Neural crest cell (in vitro differentiated cells): Measurements from ENCODE around the gene RNF212. TPM values are rescaled to one million over a fixed set of nuclear protein-coding genes. Genes with fewer than 3 reads are reported as not detected.
A peak's percentile ranks its signal among the peaks of the same experiment; 100 is the strongest.

Experiments used
- DNase-seq: peaks from one replicate; pipeline ENCODE4 v3.0.0; 2021; ENCODE audit warnings: low read depth, mixed read lengths, low spot score
- H3K27ac Mint-ChIP-seq: one replicate; pipeline ENCODE4 v1.8.0; 2021; ENCODE audit warnings: mild to moderate bottlenecking, mixed read lengths; ENCODE audit not compliant: unreplicated experiment
- H3K27me3 Mint-ChIP-seq: 2 replicates; pipeline ENCODE4 v1.8.0; 2021; ENCODE audit warnings: low read depth, mild to moderate bottlenecking, mixed read lengths
- H3K36me3 Mint-ChIP-seq: 2 replicates; pipeline ENCODE4 v1.8.0; 2021; ENCODE audit warnings: low read depth, mild to moderate bottlenecking, mixed read lengths
- H3K4me1 Mint-ChIP-seq: 2 replicates; pipeline ENCODE4 v1.8.0; 2021; ENCODE audit warnings: mixed read lengths
- H3K4me3 Mint-ChIP-seq: one replicate; pipeline ENCODE4 v1.8.0; 2021; ENCODE audit warnings: mild to moderate bottlenecking, mixed read lengths
- H3K9me3 Mint-ChIP-seq: 2 replicates; pipeline ENCODE4 v1.8.0; 2021; ENCODE audit warnings: mixed read lengths
- total RNA-seq: library from RNA; stranded (reverse); gene quantifications from 2 replicates; pipeline ENCODE4 v1.2.1, GENCODE V29; 2021
- TF ChIP-seq, protein P1 (sequence below): fragments of 200-600 bp; sonication (generic); conservative IDR thresholded peaks from 2 replicates; pipeline ENCODE4 v1.5.0; 2021; ENCODE audit warnings: antibody characterized with exemption, mild to moderate bottlenecking

RNF212 gene
- total RNA-seq, 1 donor from 2014 or later, result 2.7 TPM

DNA sequence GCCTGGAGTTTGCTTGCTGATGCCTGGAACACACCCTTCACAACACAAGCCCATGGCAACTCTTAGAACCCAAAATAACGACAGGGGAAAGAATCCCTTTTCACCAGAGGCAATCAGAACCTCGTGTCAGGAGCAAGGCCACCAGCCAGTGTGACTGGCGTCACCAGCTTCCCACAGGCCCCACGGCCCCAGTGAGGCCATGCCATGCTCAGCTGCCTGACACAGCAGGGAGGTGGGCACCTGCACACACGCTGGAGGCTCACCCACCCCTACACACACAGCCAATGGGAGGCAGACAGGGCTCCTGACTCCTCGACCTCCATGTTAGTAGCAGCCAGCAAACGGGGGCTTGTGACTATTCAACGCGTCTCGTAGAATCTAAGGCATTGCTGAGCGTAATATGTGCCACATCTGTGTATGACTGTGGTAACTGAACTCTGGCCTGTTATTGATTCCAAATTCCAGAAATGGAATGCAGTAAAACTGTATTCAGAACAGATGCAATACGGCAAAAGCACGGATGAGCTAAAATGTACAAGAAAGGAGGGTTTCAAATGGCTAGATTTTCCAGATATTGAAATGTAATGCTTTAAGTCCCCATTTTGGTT lies 28.5 kb downstream of the RNF212 start:
- H3K9me3 Mint-ChIP-seq, result peaks cover 8% of the 10 kb centered on the region
- peaks cover 15% of the 10 kb centered on the region for H3K27me3 Mint-ChIP-seq
- H3K27ac Mint-ChIP-seq, result no peak overlapping the region
- DNase-seq, result no peak
- H3K4me1 Mint-ChIP-seq, result no peaks in the 10 kb centered on the region
- no peak overlapping the region for H3K4me3 Mint-ChIP-seq
- H3K36me3 Mint-ChIP-seq, result peaks cover 6% of the 10 kb centered on the region
- TF ChIP-seq, protein P1, sequence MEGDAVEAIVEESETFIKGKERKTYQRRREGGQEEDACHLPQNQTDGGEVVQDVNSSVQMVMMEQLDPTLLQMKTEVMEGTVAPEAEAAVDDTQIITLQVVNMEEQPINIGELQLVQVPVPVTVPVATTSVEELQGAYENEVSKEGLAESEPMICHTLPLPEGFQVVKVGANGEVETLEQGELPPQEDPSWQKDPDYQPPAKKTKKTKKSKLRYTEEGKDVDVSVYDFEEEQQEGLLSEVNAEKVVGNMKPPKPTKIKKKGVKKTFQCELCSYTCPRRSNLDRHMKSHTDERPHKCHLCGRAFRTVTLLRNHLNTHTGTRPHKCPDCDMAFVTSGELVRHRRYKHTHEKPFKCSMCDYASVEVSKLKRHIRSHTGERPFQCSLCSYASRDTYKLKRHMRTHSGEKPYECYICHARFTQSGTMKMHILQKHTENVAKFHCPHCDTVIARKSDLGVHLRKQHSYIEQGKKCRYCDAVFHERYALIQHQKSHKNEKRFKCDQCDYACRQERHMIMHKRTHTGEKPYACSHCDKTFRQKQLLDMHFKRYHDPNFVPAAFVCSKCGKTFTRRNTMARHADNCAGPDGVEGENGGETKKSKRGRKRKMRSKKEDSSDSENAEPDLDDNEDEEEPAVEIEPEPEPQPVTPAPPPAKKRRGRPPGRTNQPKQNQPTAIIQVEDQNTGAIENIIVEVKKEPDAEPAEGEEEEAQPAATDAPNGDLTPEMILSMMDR, result no peak

DNA sequence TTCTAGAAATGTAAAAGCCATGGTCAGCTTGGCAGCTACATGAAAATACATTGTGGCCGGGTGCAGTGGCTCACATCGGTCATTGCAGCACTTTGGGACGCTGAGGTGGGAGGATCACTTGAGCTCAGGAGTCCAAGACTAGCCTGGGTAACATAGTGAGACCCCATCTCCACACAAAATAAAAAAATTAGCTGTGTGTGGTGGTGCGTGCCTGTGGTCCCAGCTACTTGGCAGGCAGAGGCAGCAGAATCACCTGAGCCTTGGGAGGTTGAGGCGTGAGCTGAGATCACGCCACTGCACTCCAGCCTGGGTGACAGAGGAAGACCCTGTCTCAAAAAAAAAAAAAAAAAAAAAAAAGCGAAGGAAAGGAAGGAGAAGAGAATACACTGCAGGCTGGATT lies 29.0 kb downstream of the RNF212 start:
- no peak overlapping the region for H3K4me3 Mint-ChIP-seq
- no peaks in the 10 kb centered on the region for H3K4me1 Mint-ChIP-seq
- TF ChIP-seq, protein P1, result no peak
- DNase-seq, result no peak
- H3K27me3 Mint-ChIP-seq, result peaks cover 15% of the 10 kb centered on the region
- H3K36me3 Mint-ChIP-seq, result peaks cover 6% of the 10 kb centered on the region
- H3K27ac Mint-ChIP-seq, result no peak overlapping the region
- peaks cover 7% of the 10 kb centered on the region for H3K9me3 Mint-ChIP-seq

DNA sequence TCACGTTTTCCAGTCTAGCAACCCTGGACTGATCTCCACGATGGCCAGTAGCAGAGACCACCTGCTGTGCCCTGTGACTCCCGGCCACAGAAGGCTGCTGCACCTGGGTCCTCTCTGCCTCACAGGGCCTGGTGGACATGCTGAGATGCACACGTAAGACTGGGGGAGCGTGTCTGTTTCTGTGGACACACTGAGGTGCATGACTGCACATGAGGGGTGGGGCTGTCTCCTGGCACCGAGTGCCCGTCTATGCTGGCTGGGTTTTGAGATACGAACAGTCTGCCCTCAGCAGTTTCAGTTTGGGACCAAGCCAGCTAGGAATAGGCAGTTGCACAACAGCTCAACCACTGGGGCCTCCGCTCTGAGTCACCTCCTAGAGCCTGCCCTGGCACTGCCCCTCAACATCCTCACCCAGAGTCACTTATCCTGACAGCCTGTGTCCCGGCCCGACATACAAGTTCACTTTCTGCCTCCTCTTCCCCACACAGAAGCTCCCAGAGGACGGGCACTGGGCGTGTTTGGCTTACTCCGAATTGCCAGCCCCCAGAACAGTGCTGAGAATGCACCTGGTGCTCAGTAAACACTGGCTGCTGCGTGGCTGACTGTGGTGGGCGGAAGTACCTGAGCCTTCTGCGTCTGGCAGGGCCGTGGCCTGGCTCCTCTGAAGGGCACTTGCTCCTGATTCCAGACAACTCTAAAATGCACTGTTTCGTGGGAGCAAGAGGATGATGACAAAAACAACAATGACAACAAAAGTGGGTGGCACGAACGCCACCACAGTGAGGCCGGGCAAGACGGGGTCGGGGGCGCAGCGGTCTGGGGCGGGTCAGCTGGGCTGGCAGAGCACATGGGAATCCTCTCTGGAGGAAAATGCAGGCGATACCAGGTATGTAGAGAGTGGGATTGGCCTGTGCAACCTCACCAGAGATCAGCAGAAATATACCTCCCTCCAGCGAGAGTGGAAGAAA lies 30.9 kb downstream of the RNF212 start:
- DNase-seq, result no peak
- Mint-ChIP-seq H3K27ac (peak overlapping the region; percentile 17), H3K27me3 (peaks cover 15% of the 10 kb centered on the region), H3K9me3 (no peaks in the 10 kb centered on the region), H3K36me3 (no peaks in the 10 kb centered on the region), H3K4me1 (no peaks in the 10 kb centered on the region), H3K4me3 (no peak overlapping the region)
- TF ChIP-seq, protein P1, result no peak

DNA sequence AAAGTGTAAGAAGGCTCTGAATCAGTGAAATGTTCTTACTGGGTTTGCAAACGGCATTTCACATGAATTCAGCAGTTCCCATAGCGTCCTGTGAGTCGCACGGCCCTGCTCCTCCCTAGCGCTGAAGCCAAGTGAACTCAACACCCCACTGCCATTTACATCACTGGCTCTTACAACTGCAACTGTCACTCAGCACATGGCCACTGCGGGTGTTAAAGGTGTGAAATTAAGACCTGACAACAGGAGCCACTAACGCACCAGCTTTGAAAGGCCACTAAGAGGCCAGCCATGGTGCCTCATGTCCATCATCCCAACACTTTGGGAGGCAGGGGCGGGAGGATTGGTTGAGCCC lies 31.7 kb downstream of the RNF212 start:
- Mint-ChIP-seq H3K4me1 (no peaks in the 10 kb centered on the region), H3K36me3 (no peaks in the 10 kb centered on the region), H3K9me3 (no peaks in the 10 kb centered on the region), H3K27me3 (peaks cover 15% of the 10 kb centered on the region), H3K27ac (no peak overlapping the region), H3K4me3 (no peak overlapping the region)
- no peak for DNase-seq
- TF ChIP-seq, protein P1, result no peak

DNA sequence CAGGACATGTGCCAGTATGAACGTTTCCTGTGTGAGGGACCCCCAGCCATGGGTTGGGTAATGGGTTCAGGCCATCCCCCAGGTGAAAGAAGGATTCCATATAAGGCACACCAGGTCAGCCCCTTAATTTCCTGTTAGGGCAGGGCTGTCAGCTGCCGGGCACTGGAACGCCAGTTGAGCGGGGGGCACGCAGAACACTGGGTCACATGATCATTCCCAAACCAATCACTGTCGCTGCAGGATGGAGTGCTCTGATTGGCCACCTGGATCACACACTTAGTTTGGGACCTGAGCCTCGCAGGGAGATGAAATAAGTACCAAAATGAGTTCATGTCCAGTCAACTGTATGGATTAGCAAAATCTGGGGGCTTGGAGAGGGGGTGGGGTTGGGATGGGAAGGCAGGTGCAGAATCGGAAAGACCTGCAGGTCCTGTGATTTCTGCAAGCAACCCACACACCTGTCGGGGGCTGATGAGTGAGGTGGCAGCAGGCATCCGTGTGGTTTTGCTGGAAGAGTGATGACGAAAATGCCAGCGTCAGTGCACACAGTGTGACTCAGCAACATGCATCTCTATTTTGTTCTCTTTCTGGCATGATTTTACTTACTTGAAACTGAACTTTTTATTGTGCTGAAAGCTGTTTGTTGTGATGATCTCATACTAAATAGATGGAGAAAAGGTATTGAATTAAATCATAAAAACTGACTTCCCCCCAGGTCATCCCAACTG lies 32.2 kb downstream of the RNF212 start:
- no peak overlapping the region for H3K4me3 Mint-ChIP-seq
- H3K4me1 Mint-ChIP-seq, result no peaks in the 10 kb centered on the region
- peaks cover 15% of the 10 kb centered on the region for H3K27me3 Mint-ChIP-seq
- TF ChIP-seq, protein P1, result no peak
- H3K36me3 Mint-ChIP-seq, result no peaks in the 10 kb centered on the region
- H3K9me3 Mint-ChIP-seq, result no peaks in the 10 kb centered on the region
- no peak for DNase-seq
- no peak overlapping the region for H3K27ac Mint-ChIP-seq
